Posterior cingulate gyrus (tissue), 11 donors: ENCODE data around the gene CHDH.
A peak's percentile ranks its signal among the peaks of the same experiment; 100 is the strongest.

Experiments
- DNase-seq, 10 donors: peaks; one replicate each; pipeline versions ENCODE4 v3.0.0 to v3.0.0-alpha.2; 2020 to 2021; ENCODE audit warnings: mixed read lengths in 3 of 10
- intact Hi-C: fragments of 100-400 bp; cut with DNase I; formaldehyde crosslinking; loops from one replicate; pipeline ENCODE4 v1.15.1; 2023

Gene CHDH

GRCh38 chr3:53813229-53813628, 33.0 kb downstream of the CHDH start:
- DNase-seq = peak in 1 of 10 donors; percentile 29
- intact Hi-C loops = no loop called here

DNA sequence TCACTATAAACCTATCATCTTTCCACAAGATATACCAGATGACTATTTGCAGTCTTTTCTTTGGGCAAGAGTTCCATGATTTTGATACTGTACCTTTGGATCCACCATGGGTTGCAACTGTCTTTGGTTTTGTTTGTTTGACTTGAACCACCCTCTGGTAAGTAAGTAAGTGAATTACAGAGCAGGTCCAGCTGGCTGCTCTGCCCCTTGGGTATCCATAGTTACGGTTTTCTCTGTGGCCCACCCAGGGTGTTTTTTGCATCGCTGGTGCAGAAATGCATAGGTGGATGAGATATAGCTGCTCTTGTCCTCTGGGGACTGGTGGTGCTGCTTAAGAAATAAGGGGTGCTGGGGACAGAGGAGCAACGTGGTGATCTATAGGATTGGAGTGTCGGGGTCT, 33.8 kb downstream of the CHDH start:
- peak in 1 of 10 donors; percentile 65 for DNase-seq
- intact Hi-C loops = no loop called here

GRCh38 chr3:53811143-53811927, 34.9 kb downstream of the CHDH start:
- DNase-seq = peak in 2 of 10 donors; percentile 55 to 79
- intact Hi-C loops = no loop called here

DNA sequence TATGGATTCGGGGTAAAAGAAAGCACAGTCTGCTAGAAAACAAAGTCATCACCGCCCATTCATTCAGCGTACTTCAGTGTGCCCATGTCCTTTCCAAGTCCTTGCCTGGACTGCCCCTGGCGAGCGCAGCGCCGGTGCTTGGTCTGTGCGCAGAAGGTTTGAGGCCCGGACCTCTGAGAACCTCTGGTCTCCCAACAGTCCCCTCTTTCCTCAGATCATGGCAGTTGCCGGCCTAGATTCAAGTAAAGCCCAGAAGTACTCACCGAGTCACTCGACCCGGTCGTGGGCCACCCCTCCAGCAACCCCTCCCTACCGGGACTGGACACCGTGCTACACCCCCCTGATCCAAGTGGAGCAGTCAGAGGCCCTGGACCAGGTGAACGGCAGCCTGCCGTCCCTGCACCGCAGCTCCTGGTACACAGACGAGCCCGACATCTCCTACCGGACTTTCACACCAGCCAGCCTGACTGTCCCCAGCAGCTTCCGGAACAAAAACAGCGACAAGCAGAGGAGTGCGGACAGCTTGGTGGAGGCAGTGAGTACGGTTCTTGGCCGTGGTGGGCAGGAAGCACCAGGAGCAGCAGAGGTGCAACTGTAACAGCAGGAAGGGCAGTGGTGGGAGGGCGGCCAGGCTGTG, 36.3 kb downstream of the CHDH start:
- peak in 2 of 10 donors; percentile 81 to 85 for DNase-seq
- intact Hi-C loops = no loop called here

GRCh38 chr3:53809267-53809666, 37.0 kb downstream of the CHDH start:
- intact Hi-C loops = no loop called here
- peak in 1 of 10 donors; percentile 51 for DNase-seq

- intact Hi-C loops = no loop called here
- peak in 2 of 10 donors; percentile 41 to 55 for DNase-seq
These were observed 37.7 kb downstream of the CHDH start for GRCh38 chr3:53808496-53808895.

DNA sequence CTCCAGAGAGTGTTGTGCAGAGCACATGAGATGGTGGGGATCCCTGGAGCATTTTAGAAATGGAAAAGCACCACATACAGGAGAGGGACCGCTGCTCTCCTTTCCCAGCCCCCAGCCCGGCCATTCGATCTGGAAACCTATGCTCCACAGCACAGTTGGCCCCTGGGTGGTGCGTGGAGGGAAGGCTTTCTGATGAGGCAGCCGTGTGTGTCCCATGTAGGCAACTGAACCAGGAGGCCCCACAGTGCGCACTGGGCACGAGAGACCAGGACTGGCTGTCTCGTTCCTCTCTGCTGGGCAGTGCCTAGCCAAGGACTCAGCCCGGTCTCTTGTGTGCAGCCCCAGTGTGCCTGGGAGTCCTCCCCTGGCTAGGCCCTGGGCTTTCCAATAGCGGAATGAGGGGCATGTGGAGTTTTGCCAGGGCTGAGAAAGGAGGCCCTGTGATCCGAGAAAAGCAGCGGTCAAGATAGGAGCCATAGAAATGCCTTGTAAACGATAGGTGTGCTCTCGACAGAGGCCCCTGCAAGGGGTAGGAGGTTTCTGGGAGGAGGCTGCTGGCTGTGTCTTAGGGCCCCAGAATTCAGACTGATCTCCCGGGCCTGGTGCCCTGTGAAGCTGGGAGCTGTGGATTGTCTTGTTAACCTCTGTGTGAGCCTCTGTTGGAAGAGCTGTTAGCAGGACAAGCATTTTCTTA, 39.0 kb downstream of the CHDH start:
- DNase-seq = peak in 2 of 10 donors; percentile 81
- intact Hi-C loops = no loop called here

DNA sequence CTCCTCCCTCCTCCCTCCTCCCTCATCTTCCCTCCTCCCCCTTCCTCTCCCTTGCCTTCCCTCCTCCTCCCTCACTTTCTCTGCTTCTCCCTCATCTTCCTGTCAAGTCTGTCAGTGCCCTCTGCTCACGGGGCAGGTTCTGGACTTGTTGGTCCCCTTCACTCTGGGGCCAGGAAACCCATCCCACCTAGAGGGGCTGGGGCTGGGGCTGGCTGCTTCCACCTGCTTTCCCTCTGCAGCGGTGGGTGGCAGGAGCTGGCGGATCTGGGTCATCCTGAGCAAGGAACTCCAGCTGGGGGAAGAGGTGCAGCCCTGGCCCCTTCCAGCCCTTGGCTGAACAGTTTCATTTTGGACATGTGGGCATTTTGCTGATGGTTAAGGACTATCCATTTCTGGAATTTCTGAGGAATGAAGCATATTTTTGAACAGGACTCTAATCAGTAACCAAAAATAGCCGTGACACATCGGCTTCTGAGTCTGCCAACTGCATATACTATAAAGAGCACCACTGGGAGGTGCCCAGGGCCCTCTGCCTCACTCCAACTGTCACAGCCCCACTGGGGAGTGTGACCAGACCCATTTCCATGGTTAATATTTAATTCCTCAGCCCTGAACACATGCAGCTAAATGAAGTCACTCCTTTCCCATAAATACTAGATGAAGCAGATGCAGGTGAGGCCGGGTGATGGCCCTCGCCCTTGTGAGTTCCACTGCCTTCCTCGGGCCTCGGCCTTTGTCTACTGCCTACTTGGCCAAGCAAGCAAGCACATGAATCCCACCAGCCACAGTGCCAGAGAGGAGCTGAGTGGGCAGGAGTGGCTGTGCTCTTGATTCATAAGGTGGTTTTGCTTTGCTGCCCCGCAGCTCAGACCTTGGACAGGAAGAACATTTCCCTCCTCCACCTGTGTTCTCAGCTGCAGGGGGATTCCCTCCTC, 39.8 kb downstream of the CHDH start:
- DNase-seq = peak in 5 of 10 donors; percentile 41 to 90 (median 86)
- intact Hi-C loops = no loop called here

- DNase-seq = peak in 2 of 10 donors; percentile 51 to 80
- intact Hi-C loops = no loop called here
These were observed 40.6 kb downstream of the CHDH start for GRCh38 chr3:53805463-53806159.

DNA sequence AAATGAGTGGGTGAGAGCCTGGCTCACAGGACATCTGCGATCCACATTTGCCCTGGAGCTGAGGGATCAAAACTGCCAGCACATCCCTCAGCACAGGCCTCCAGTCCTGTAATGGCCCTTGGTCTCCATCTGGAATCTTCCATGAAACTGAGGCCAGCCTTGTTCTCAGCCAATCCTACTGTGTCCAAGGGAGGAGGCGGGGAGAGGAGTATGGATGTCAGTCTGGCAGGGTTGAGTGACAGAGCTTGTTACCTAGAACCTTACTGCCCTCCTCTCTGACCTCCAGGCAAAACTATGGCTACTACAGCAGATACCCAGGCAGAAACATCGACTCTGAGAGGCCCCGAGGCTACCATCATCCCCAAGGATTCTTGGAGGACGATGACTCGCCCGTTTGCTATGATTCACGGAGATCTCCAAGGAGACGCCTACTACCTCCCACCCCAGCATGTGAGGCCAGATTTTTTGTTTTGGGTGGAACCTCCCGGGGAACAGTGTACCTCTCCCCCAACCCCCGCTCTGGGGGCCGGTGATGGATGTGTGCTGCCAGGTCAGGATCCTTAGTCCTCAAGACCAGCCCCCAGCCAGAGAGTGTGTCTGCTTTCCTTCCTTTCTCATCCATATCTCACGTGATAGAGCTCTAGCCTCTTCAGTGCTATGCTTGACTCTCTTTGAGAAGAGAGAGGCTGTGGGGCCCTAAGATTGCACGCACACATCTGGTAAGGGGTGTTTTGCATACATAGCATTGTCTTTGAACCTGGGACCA, 41.3 kb downstream of the CHDH start:
- intact Hi-C loops = no loop called here
- DNase-seq = peak in 4 of 10 donors; percentile 37 to 83 (median 81)

DNA sequence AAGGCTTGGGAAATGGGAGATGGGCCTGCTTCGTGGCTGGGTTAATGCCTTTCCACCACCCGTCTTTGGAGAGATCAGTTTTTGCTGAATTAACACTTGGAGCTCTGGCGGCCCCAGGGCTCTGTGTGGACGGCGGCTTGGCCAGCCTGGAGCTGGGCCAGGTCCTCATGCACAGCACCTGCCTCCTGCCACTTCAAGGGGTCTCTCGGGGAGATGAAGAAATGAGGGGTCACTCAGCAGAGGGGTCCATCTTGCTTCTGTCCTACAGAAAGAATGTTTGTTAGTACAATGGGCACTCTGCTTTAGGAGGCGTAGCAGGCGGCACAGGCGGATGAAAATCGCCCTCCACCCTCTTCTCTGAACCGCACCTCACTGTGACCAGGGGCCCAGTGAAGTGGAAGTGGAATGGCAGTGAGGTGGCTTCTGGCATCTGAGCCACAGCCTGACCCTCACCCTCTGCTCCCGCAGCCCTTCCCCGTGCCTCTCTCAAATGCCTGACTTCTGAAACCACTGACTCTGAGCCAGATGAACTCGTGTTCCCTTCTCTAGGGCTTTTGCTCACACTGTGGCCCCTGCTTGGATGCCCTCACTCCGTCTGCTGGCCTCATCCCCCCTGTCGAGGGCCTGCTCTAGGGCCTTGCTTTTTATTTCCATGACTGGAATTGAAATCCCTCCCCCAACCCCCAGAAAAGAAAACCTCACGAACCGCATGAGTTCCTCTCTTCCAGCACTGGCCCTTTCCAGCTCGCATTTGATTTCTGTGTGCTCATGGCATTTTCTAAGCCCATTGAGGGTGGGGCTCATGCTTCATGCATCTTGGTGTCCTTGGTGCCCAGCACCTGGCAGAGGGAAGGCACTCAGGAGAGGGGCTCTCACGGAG, 42.2 kb downstream of the CHDH start:
- intact Hi-C loops = no loop called here
- peak in 2 of 10 donors; percentile 54 to 61 for DNase-seq

GRCh38 chr3:53803124-53803815, 42.9 kb downstream of the CHDH start:
- DNase-seq = peak in 2 of 10 donors; percentile 52 to 55
- intact Hi-C loops = no loop called here

GRCh38 chr3:53802256-53802880, 43.9 kb downstream of the CHDH start:
- peak in 3 of 10 donors; percentile 41 to 68 (median 48) for DNase-seq
- intact Hi-C loops = no loop called here

DNA sequence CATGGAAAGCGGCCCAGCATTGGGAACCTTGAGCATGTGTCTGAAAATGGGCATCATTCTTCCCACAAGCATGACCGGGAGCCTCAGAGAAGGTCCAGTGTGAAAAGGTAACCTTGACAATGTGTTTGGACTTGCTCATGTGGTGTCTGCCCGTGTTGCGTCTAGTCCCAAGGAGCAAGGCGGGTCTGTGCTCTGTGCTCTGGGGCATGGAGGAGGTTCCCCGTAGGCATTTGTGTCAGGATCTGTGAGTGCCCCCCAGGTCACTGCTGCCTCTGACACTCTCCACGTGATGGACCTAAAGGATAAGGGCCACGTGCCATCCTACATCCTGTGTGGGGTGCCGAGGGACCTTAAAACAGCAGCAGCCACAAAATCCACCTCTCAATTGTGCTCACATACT, 44.9 kb downstream of the CHDH start:
- peak in 2 of 10 donors; percentile 56 to 68 for DNase-seq

GRCh38 chr3:53800041-53800906, 45.9 kb downstream of the CHDH start:
- peak in 2 of 10 donors; percentile 66 to 77 for DNase-seq
- intact Hi-C loops = no loop called here

More for the DNA sequence above, 44.9 kb downstream of the CHDH start:
- intact Hi-C loops = no loop called here
